Trophoblast cell (in vitro differentiated cells and primary cell): Measurements from ENCODE around the gene OR5D14.

Source experiments
- DNase-seq, 2 donors: peaks; one replicate each; pipeline ENCODE4 v3.0.0-alpha.2; 2016
- H2AFZ ChIP-seq: 2 replicates; pipeline ENCODE4 v1.6.1; 2013; ENCODE audit warnings: low read length, moderate library complexity, mild to moderate bottlenecking; ENCODE audit not compliant: insufficient read depth, poor library complexity
- H2AK5ac ChIP-seq: 2 replicates; pipeline ENCODE4 v1.6.1; 2013; ENCODE audit warnings: mild to moderate bottlenecking, low read length
- H2BK120ac ChIP-seq: 2 replicates; pipeline ENCODE4 v1.6.1; 2013; ENCODE audit warnings: low read length, mild to moderate bottlenecking, moderate library complexity; ENCODE audit not compliant: insufficient read depth, poor library complexity
- H2BK12ac ChIP-seq: 2 replicates; pipeline ENCODE4 v1.6.1; 2013; ENCODE audit warnings: mild to moderate bottlenecking, low read length, moderate library complexity
- H2BK5ac ChIP-seq: 2 replicates; pipeline ENCODE4 v1.6.1; 2013; ENCODE audit warnings: low read length, low read depth, moderate library complexity, mild to moderate bottlenecking; ENCODE audit not compliant: poor library complexity
- H3K14ac ChIP-seq: 2 replicates; pipeline ENCODE4 v1.6.1; 2013; ENCODE audit warnings: mild to moderate bottlenecking, low read length
- H3K18ac ChIP-seq: 2 replicates; pipeline ENCODE4 v1.6.1; 2013; ENCODE audit warnings: mild to moderate bottlenecking, low read length
- H3K23ac ChIP-seq: 2 replicates; pipeline ENCODE4 v1.6.1; 2013; ENCODE audit warnings: low read length
- H3K27ac ChIP-seq: 2 replicates; pipeline ENCODE4 v1.5.1; 2013; ENCODE audit warnings: low read depth, mild to moderate bottlenecking, inconsistent platforms, low read length, moderate library complexity
- H3K27me3 ChIP-seq: 2 replicates; pipeline ENCODE4 v1.6.1; 2013; ENCODE audit warnings: inconsistent platforms, mild to moderate bottlenecking, low read length, moderate library complexity; ENCODE audit not compliant: insufficient read depth
- H3K36me3 ChIP-seq, 2 experiments: 1 replicate in 1 of 2; 2 replicates in 1 of 2; pipeline ENCODE4 v1.6.1; 2013; ENCODE audit warnings: low read length in 2 of 2, mild to moderate bottlenecking in 2 of 2, moderate library complexity in 1 of 2; ENCODE audit not compliant: insufficient read depth in 2 of 2, control insufficient read depth in 1 of 2
- H3K4ac ChIP-seq: 2 replicates; pipeline ENCODE4 v1.6.1; 2013; ENCODE audit warnings: low read depth, mild to moderate bottlenecking, low read length, moderate library complexity
- H3K4me1 ChIP-seq, 2 experiments: 1 replicate in 1 of 2; 2 replicates in 1 of 2; pipeline ENCODE4 v1.6.1; 2013; ENCODE audit warnings: low read length in 2 of 2, mild to moderate bottlenecking in 2 of 2, moderate library complexity in 1 of 2; ENCODE audit not compliant: insufficient read depth in 2 of 2, control insufficient read depth in 1 of 2
- H3K4me2 ChIP-seq: 2 replicates; pipeline ENCODE4 v1.6.1; 2013; ENCODE audit warnings: inconsistent platforms, mild to moderate bottlenecking, low read length, moderate library complexity
- H3K4me3 ChIP-seq: 2 replicates; pipeline ENCODE4 v1.5.1; 2013; ENCODE audit warnings: mild to moderate bottlenecking, low read depth, low read length, inconsistent platforms
- H3K79me1 ChIP-seq: one replicate; pipeline ENCODE4 v1.6.1; 2013; ENCODE audit warnings: low read length
- H3K79me2 ChIP-seq: 2 replicates; pipeline ENCODE4 v1.6.1; 2013; ENCODE audit warnings: low read length, mild to moderate bottlenecking; ENCODE audit not compliant: control insufficient read depth, insufficient read depth, poor library complexity
- H3K9ac ChIP-seq: 2 replicates; pipeline ENCODE4 v1.6.1; 2013; ENCODE audit warnings: mild to moderate bottlenecking, low read length
- H3K9me3 ChIP-seq: 2 replicates; pipeline ENCODE4 v1.6.1; 2013; ENCODE audit warnings: low read depth, mild to moderate bottlenecking, control low read depth, inconsistent platforms, low read length; ENCODE audit not compliant: insufficient read depth
- H4K12ac ChIP-seq: 2 replicates; pipeline ENCODE4 v1.6.1; 2013; ENCODE audit warnings: low read depth, mild to moderate bottlenecking, low read length, moderate library complexity
- H4K8ac ChIP-seq: 2 replicates; pipeline ENCODE4 v1.6.1; 2013; ENCODE audit warnings: low read depth, mild to moderate bottlenecking, low read length, moderate library complexity
- H4K91ac ChIP-seq: one replicate; pipeline ENCODE4 v1.6.1; 2013; ENCODE audit warnings: low read depth, mild to moderate bottlenecking, low read length, moderate library complexity
- WGBS: extraction: QIAGEN DNeasy Blood & Tissue Kit; methylation state at CpG from one replicate; pipeline ENCODE4 v1.1.7; 2013; ENCODE audit warnings: missing lambda C conversion rate; ENCODE audit not compliant: insufficient read length, insufficient coverage; ENCODE audit errors: extremely low coverage; 5-methylcytosine and 5-hydroxymethylcytosine counted together

Gene OR5D14

GRCh38 chr11:55806248-55806647 lies 10.9 kb downstream of the OR5D14 start:
- no peaks in the 10 kb centered on the region for H3K79me2 ChIP-seq
- no peaks in the 10 kb centered on the region for H3K27me3 ChIP-seq
- H3K4me3 ChIP-seq, result no peak overlapping the region
- no peak overlapping the region for H3K18ac ChIP-seq
- no peaks in the 10 kb centered on the region for H3K36me3 ChIP-seq
- no peak overlapping the region for H4K91ac ChIP-seq
- H3K9ac ChIP-seq, result no peak overlapping the region
- H2BK5ac ChIP-seq, result no peak overlapping the region
- DNase-seq, result no peak
- H3K27ac ChIP-seq, result no peak overlapping the region
- WGBS, result no CpG with 5 or more reads among the region's 1 CpG
- H3K23ac ChIP-seq, result no peak overlapping the region
- no peak overlapping the region for H3K14ac ChIP-seq
- no peaks in the 10 kb centered on the region for H3K4me1 ChIP-seq
- no peak overlapping the region for H4K8ac ChIP-seq
- no peaks in the 10 kb centered on the region for H3K79me1 ChIP-seq
- H2AK5ac ChIP-seq, result no peak overlapping the region
- H3K9me3 ChIP-seq, result peaks cover 7% of the 10 kb centered on the region
- no peak overlapping the region for H3K4ac ChIP-seq
- H4K12ac ChIP-seq, result no peak overlapping the region
- H2AFZ ChIP-seq, result no peak overlapping the region
- no peak overlapping the region for H2BK120ac ChIP-seq
- H3K4me2 ChIP-seq, result no peak overlapping the region
- H2BK12ac ChIP-seq, result no peak overlapping the region

- Histone ChIP-seq H3K23ac (no peak within 1 kb of the TSS), H2BK12ac (no peak within 1 kb of the TSS), H3K36me3 (no peaks in the 10 kb centered on the region), H3K14ac (no peak within 1 kb of the TSS), H2BK120ac (no peak within 1 kb of the TSS), H3K4me1 (no peaks in the 10 kb centered on the region), H2AK5ac (no peak within 1 kb of the TSS), H3K79me1 (no peaks in the 10 kb centered on the region), H2AFZ (no peak within 1 kb of the TSS), H3K18ac (no peak within 1 kb of the TSS), H4K8ac (no peak within 1 kb of the TSS), H3K4me3 (no peak within 1 kb of the TSS), H3K9me3 (peaks cover 9% of the 10 kb centered on the region), H3K9ac (no peak within 1 kb of the TSS), H3K4ac (no peak within 1 kb of the TSS), H2BK5ac (no peak within 1 kb of the TSS), H3K79me2 (no peaks in the 10 kb centered on the region), H4K91ac (no peak within 1 kb of the TSS), H4K12ac (no peak within 1 kb of the TSS), H3K27me3 (no peaks in the 10 kb centered on the region), H3K4me2 (no peak within 1 kb of the TSS), H3K27ac (no peak within 1 kb of the TSS)
- WGBS, result no CpG with 5 or more reads among the region's 1 CpG
- DNase-seq, result no peak
Observed at GRCh38 chr11:55811067-55811466, 15.7 kb downstream of the OR5D14 start, which contains the start of gene OR5L1. Gene OR5L1 (plus strand): TSS chr11:55811367. CDS start chr11:55811467, 100 bp downstream.

GRCh38 chr11:55819330-55819729 lies 24.0 kb downstream of the OR5D14 start, which contains the start of gene OR5D18:
Gene OR5D18 (plus strand): TSS chr11:55819630. CDS start chr11:55819630, 0 bp downstream.
- no CpG with 5 or more reads among the region's 5 CpGs for WGBS
- H2BK120ac ChIP-seq, result no peak within 1 kb of the TSS
- no peaks in the 10 kb centered on the region for H3K27me3 ChIP-seq

GRCh38 chr11:55826919-55827318 lies 31.6 kb downstream of the OR5D14 start, which contains the start of gene OR5L2:
Gene OR5L2 (plus strand): TSS chr11:55827219. CDS start chr11:55827219, 0 bp downstream.
- no peaks in the 10 kb centered on the region for H3K4me1 ChIP-seq
- DNase-seq, result no peak
- H3K4ac ChIP-seq, result no peak within 1 kb of the TSS
- peak within 1 kb of the TSS; percentile 61 for H3K4me3 ChIP-seq
- no peak within 1 kb of the TSS for H4K91ac ChIP-seq
- H2BK12ac ChIP-seq, result no peak within 1 kb of the TSS
- no peak within 1 kb of the TSS for H3K4me2 ChIP-seq
- no peak within 1 kb of the TSS for H2BK5ac ChIP-seq
- no peak within 1 kb of the TSS for H3K14ac ChIP-seq
- H3K27me3 ChIP-seq, result no peaks in the 10 kb centered on the region
- no peaks in the 10 kb centered on the region for H3K79me2 ChIP-seq
- no peaks in the 10 kb centered on the region for H3K36me3 ChIP-seq
- no peak within 1 kb of the TSS for H3K18ac ChIP-seq
- peaks cover 16% of the 10 kb centered on the region for H3K9me3 ChIP-seq
- no peaks in the 10 kb centered on the region for H3K79me1 ChIP-seq
- no peak within 1 kb of the TSS for H4K12ac ChIP-seq
- H2AFZ ChIP-seq, result no peak within 1 kb of the TSS
- H3K27ac ChIP-seq, result no peak within 1 kb of the TSS
- no peak within 1 kb of the TSS for H2AK5ac ChIP-seq
- H3K23ac ChIP-seq, result no peak within 1 kb of the TSS
- H4K8ac ChIP-seq, result no peak within 1 kb of the TSS
- H3K9ac ChIP-seq, result no peak within 1 kb of the TSS
- H2BK120ac ChIP-seq, result no peak within 1 kb of the TSS

More at GRCh38 chr11:55819330-55819729, 24.0 kb downstream of the OR5D14 start, which contains the start of gene OR5D18:
- no peaks in the 10 kb centered on the region for H3K4me1 ChIP-seq
- no peak within 1 kb of the TSS for H3K4ac ChIP-seq
- H4K8ac ChIP-seq, result no peak within 1 kb of the TSS
- no peak within 1 kb of the TSS for H3K18ac ChIP-seq
- H3K27ac ChIP-seq, result no peak within 1 kb of the TSS
- H3K79me1 ChIP-seq, result no peaks in the 10 kb centered on the region
- no peak within 1 kb of the TSS for H3K23ac ChIP-seq
- no peak within 1 kb of the TSS for H4K12ac ChIP-seq
- no peak within 1 kb of the TSS for H2AFZ ChIP-seq
- H3K9me3 ChIP-seq, result peaks cover 8% of the 10 kb centered on the region
- H3K14ac ChIP-seq, result no peak within 1 kb of the TSS
- H3K79me2 ChIP-seq, result no peaks in the 10 kb centered on the region
- H3K9ac ChIP-seq, result no peak within 1 kb of the TSS
- no peak within 1 kb of the TSS for H2AK5ac ChIP-seq
- H4K91ac ChIP-seq, result no peak within 1 kb of the TSS
- H3K36me3 ChIP-seq, result no peaks in the 10 kb centered on the region
- no peak within 1 kb of the TSS for H2BK12ac ChIP-seq
- no peak within 1 kb of the TSS for H3K4me3 ChIP-seq
- no peak within 1 kb of the TSS for H3K4me2 ChIP-seq
- H2BK5ac ChIP-seq, result no peak within 1 kb of the TSS
- DNase-seq, result no peak
